HL-60 (cell line): ENCODE results near the gene TCERG1.

Experiments used
- GABPA ChIP-seq: IDR thresholded peaks from 2 replicates; pipeline ENCODE4 v1.6.1; 2012; ENCODE audit warnings: low read depth
- SPI1 ChIP-seq: IDR thresholded peaks from 2 replicates; pipeline ENCODE4 v1.6.1; 2012; ENCODE audit warnings: low read depth, mild to moderate bottlenecking, borderline replicate concordance
- TF ChIP-seq, protein P1 (sequence below): IDR thresholded peaks from one replicate; pipeline ENCODE4 v1.5.1; 2011; ENCODE audit warnings: low read length, control low read depth, inconsistent platforms; ENCODE audit not compliant: insufficient read depth
- TF ChIP-seq, protein P2 (sequence below): IDR thresholded peaks from 2 replicates; pipeline ENCODE4 v1.6.1; 2012; ENCODE audit warnings: low read depth; ENCODE audit not compliant: insufficient replicate concordance

DNA sequence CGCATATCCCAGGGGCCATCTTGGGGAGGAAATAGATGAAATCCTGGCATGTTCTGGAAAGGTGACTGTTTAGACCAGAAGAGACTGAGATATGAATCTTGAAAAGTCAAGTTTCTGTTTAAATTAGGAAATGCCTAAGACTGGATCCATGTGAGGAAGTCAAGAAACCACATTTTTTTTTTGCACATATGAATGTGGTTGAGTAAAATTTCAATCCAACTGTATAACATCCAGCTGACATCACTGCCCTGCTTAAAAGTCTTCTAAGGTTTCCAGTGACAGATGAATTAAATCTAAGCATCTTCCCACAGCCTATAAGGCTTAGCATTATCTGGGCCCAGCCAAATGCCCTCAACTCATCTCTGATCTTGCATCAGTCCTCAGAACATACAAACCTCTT is 47.7 kb upstream of the TCERG1 start:
- TF ChIP-seq, protein P1, sequence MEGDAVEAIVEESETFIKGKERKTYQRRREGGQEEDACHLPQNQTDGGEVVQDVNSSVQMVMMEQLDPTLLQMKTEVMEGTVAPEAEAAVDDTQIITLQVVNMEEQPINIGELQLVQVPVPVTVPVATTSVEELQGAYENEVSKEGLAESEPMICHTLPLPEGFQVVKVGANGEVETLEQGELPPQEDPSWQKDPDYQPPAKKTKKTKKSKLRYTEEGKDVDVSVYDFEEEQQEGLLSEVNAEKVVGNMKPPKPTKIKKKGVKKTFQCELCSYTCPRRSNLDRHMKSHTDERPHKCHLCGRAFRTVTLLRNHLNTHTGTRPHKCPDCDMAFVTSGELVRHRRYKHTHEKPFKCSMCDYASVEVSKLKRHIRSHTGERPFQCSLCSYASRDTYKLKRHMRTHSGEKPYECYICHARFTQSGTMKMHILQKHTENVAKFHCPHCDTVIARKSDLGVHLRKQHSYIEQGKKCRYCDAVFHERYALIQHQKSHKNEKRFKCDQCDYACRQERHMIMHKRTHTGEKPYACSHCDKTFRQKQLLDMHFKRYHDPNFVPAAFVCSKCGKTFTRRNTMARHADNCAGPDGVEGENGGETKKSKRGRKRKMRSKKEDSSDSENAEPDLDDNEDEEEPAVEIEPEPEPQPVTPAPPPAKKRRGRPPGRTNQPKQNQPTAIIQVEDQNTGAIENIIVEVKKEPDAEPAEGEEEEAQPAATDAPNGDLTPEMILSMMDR, result no peak
- TF ChIP-seq SPI1 (peak; percentile 85), GABPA (no peak)
- TF ChIP-seq, protein P2, sequence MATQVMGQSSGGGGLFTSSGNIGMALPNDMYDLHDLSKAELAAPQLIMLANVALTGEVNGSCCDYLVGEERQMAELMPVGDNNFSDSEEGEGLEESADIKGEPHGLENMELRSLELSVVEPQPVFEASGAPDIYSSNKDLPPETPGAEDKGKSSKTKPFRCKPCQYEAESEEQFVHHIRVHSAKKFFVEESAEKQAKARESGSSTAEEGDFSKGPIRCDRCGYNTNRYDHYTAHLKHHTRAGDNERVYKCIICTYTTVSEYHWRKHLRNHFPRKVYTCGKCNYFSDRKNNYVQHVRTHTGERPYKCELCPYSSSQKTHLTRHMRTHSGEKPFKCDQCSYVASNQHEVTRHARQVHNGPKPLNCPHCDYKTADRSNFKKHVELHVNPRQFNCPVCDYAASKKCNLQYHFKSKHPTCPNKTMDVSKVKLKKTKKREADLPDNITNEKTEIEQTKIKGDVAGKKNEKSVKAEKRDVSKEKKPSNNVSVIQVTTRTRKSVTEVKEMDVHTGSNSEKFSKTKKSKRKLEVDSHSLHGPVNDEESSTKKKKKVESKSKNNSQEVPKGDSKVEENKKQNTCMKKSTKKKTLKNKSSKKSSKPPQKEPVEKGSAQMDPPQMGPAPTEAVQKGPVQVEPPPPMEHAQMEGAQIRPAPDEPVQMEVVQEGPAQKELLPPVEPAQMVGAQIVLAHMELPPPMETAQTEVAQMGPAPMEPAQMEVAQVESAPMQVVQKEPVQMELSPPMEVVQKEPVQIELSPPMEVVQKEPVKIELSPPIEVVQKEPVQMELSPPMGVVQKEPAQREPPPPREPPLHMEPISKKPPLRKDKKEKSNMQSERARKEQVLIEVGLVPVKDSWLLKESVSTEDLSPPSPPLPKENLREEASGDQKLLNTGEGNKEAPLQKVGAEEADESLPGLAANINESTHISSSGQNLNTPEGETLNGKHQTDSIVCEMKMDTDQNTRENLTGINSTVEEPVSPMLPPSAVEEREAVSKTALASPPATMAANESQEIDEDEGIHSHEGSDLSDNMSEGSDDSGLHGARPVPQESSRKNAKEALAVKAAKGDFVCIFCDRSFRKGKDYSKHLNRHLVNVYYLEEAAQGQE, result no peak
